Measurements from ENCODE around the gene DEUP1.

Gene DEUP1

DNA sequence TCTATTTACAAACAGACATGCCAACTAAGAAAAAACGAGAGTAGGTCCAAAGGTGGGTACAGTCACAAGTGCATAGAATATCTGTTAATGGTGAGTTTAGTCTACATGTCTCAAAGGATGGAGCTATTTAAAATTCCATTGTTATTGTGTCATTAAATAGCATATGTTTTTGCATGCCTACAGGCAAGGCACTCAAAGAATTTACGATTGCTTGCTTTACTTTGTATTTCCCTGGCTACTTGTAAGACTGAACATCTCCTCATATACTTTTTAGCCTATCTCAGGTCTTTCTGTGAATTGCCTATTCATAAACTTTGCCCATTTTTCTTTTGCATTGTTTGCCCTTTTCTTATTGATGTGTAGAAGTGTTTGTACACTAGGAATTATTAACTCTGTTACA, 39.7 kb downstream of the DEUP1 start:
- Histone ChIP-seq H3K4me3 (ENCODE audit: low read depth, low read length, poor library complexity, severe bottlenecking) (no peak overlapping the region), H3K36me3 (ENCODE audit: insufficient read depth, low read length) (no peaks in the 10 kb centered on the region), H3K9me3 (ENCODE audit: low read length) (no peaks in the 10 kb centered on the region), H3K9ac (ENCODE audit: low read length) (no peak overlapping the region), H3K79me2 (ENCODE audit: insufficient read depth, low read length) (no peaks in the 10 kb centered on the region), H4K20me1 (ENCODE audit: insufficient read depth, low read length) (no peaks in the 10 kb centered on the region), H3K27me3 (ENCODE audit: insufficient read depth, low read length) (no peaks in the 10 kb centered on the region), H3K4me2 (ENCODE audit: low read length) (no peak overlapping the region), H2AFZ (ENCODE audit: low read length) (no peak overlapping the region), H3K4me1 (ENCODE audit: insufficient read depth, low read length, severe bottlenecking) (no peaks in the 10 kb centered on the region), H3F3A (ENCODE audit: insufficient read depth, low read length) (no peaks in the 10 kb centered on the region), H3K9me2 (ENCODE audit: low read depth, low read length) (no peaks in the 10 kb centered on the region), H3K27ac (ENCODE audit: low read depth, low read length, poor library complexity, severe bottlenecking) (no peak overlapping the region)
- no peak for TF ChIP-seq EZH2 (IDR thresholded peaks at IDR 0.05; ENCODE audit: borderline replicate concordance, low read length)
- TF ChIP-seq, protein P1, sequence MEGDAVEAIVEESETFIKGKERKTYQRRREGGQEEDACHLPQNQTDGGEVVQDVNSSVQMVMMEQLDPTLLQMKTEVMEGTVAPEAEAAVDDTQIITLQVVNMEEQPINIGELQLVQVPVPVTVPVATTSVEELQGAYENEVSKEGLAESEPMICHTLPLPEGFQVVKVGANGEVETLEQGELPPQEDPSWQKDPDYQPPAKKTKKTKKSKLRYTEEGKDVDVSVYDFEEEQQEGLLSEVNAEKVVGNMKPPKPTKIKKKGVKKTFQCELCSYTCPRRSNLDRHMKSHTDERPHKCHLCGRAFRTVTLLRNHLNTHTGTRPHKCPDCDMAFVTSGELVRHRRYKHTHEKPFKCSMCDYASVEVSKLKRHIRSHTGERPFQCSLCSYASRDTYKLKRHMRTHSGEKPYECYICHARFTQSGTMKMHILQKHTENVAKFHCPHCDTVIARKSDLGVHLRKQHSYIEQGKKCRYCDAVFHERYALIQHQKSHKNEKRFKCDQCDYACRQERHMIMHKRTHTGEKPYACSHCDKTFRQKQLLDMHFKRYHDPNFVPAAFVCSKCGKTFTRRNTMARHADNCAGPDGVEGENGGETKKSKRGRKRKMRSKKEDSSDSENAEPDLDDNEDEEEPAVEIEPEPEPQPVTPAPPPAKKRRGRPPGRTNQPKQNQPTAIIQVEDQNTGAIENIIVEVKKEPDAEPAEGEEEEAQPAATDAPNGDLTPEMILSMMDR (IDR thresholded peaks at IDR 0.05; ENCODE audit: low read length), result no peak

DNA sequence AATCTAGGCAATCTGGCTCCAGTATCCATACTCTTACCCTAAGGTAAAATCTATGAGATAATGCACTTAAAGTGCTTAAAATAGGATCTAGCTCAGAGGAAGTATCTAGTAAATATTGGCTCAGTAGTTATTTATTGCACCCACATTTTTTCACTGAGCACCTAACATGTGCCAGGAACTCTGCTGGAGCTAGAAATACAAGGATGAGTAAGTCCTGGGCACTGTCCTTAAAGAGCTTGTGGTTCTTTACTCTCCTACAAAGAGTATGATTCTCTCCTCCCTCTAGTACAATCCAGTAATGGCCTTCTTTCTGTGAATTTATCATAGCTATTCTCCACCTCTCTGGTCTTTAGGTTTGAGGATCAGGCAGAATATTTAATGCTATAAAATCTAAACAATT, 59.2 kb downstream of the DEUP1 start:
- no peak overlapping the region for H3K27ac ChIP-seq (ENCODE audit: low read depth, low read length, poor library complexity, severe bottlenecking)
- H2AFZ ChIP-seq (ENCODE audit: low read length), result no peak overlapping the region
- no peaks in the 10 kb centered on the region for H3K9me2 ChIP-seq (ENCODE audit: low read depth, low read length)
- no peaks in the 10 kb centered on the region for H3K27me3 ChIP-seq (ENCODE audit: insufficient read depth, low read length)
- H4K20me1 ChIP-seq (ENCODE audit: insufficient read depth, low read length), result no peaks in the 10 kb centered on the region
- no peak for TF ChIP-seq EZH2 (IDR thresholded peaks at IDR 0.05; ENCODE audit: borderline replicate concordance, low read length)
- TF ChIP-seq, protein P1 (IDR thresholded peaks at IDR 0.05; ENCODE audit: low read length), result no peak
- H3K79me2 ChIP-seq (ENCODE audit: insufficient read depth, low read length), result no peaks in the 10 kb centered on the region
- no peaks in the 10 kb centered on the region for H3K4me1 ChIP-seq (ENCODE audit: insufficient read depth, low read length, severe bottlenecking)
- no peaks in the 10 kb centered on the region for H3K36me3 ChIP-seq (ENCODE audit: insufficient read depth, low read length)
- H3K4me2 ChIP-seq (ENCODE audit: low read length), result no peak overlapping the region
- no peak overlapping the region for H3K9ac ChIP-seq (ENCODE audit: low read length)
- no peaks in the 10 kb centered on the region for H3F3A ChIP-seq (ENCODE audit: insufficient read depth, low read length)
- H3K9me3 ChIP-seq (ENCODE audit: low read length), result no peaks in the 10 kb centered on the region
- H3K4me3 ChIP-seq (ENCODE audit: low read depth, low read length, poor library complexity, severe bottlenecking), result no peak overlapping the region

DNA sequence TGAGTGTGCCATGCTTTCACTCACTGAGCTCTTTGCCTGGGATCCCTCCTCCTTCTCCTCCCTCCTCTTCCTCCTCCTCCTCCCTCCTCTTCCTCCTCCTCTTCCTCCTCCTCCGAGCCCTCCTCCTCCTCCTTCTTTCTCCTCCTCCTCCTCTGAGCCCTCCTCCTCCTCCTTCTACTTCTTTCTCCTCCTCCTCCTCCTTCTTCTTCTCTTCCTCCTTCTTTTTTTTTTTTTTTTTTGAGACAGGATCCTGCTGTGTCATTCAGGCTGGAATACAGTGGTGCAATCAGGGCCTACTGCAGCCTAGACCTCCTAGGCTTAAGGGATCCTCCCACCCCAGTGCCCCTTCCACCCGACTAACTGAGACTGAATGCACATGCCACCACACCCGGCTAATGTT, 62.3 kb downstream of the DEUP1 start:
- no peaks in the 10 kb centered on the region for H3F3A ChIP-seq (ENCODE audit: insufficient read depth, low read length)
- H3K79me2 ChIP-seq (ENCODE audit: insufficient read depth, low read length), result no peaks in the 10 kb centered on the region
- H3K4me1 ChIP-seq (ENCODE audit: insufficient read depth, low read length, severe bottlenecking), result no peaks in the 10 kb centered on the region
- no peaks in the 10 kb centered on the region for H3K9me2 ChIP-seq (ENCODE audit: low read depth, low read length)
- no peak overlapping the region for H3K4me2 ChIP-seq (ENCODE audit: low read length)
- no peaks in the 10 kb centered on the region for H4K20me1 ChIP-seq (ENCODE audit: insufficient read depth, low read length)
- no peaks in the 10 kb centered on the region for H3K27me3 ChIP-seq (ENCODE audit: insufficient read depth, low read length)
- no peaks in the 10 kb centered on the region for H3K36me3 ChIP-seq (ENCODE audit: insufficient read depth, low read length)
- no peak overlapping the region for H3K9ac ChIP-seq (ENCODE audit: low read length)
- TF ChIP-seq, protein P1 (IDR thresholded peaks at IDR 0.05; ENCODE audit: low read length), result no peak
- no peak for TF ChIP-seq EZH2 (IDR thresholded peaks at IDR 0.05; ENCODE audit: borderline replicate concordance, low read length)
- no peaks in the 10 kb centered on the region for H3K9me3 ChIP-seq (ENCODE audit: low read length)
- no peak overlapping the region for H2AFZ ChIP-seq (ENCODE audit: low read length)
- H3K27ac ChIP-seq (ENCODE audit: low read depth, low read length, poor library complexity, severe bottlenecking), result no peak overlapping the region
- H3K4me3 ChIP-seq (ENCODE audit: low read depth, low read length, poor library complexity, severe bottlenecking), result no peak overlapping the region
